Thoracic aorta (tissue), 2 donors: ENCODE results near the gene TSPAN14. TPM values are rescaled to one million over a fixed set of nuclear protein-coding genes. Genes with fewer than 3 reads are reported as not detected.

ENCODE experiments used
- ATAC-seq: fragments of 150-250 bp; one replicate; pipeline ENCODE4 v1.8.0; 2017; ENCODE audit warnings: low read depth; ENCODE audit not compliant: insufficient number of reproducible peaks, low FRiP score
- DNase-seq: peaks from one replicate; pipeline ENCODE4 v3.0.0-alpha.2; 2020; ENCODE audit warnings: low spot score
- H3K27ac ChIP-seq, 2 donors: fragments of 200-600 bp; sonication (generic); 1 replicate in 1 of 2; 2 replicates in 1 of 2; pipeline ENCODE4 v1.5.1; 2016; ENCODE audit warnings: mild to moderate bottlenecking in 2 of 2, moderate library complexity in 2 of 2
- H3K27me3 ChIP-seq: fragments of 200-600 bp; sonication (generic); replicated peaks from 2 replicates; pipeline ENCODE4 v1.6.0; 2016; ENCODE audit warnings: mild to moderate bottlenecking; ENCODE audit not compliant: insufficient read depth
- H3K36me3 ChIP-seq: fragments of 200-600 bp; sonication (generic); one replicate; pipeline ENCODE4 v1.5.1; 2016
- H3K4me1 ChIP-seq, 2 donors: fragments of 200-600 bp; sonication (generic); 1 replicate in 1 of 2; 2 replicates in 1 of 2; pipeline versions ENCODE4 v1.5.1 to v1.6.0; 2016; ENCODE audit warnings: low read depth in 2 of 2, mild to moderate bottlenecking in 1 of 2; ENCODE audit not compliant: control insufficient read depth in 1 of 2
- H3K4me3 ChIP-seq: fragments of 200-600 bp; sonication (generic); 2 replicates; pipeline ENCODE4 v1.5.1; 2016; ENCODE audit warnings: mild to moderate bottlenecking
- H3K9me3 ChIP-seq: fragments of 200-600 bp; sonication (generic); 2 replicates; pipeline ENCODE4 v1.5.1; 2016
- CTCF ChIP-seq: fragments of 200-600 bp; sonication (generic); IDR thresholded peaks from one replicate; pipeline ENCODE4 v1.5.1; 2019; ENCODE audit warnings: antibody characterized with exemption
- total RNA-seq, 2 donors: library from RNA; depleted of rRNA; stranded (reverse); fragments of >200 nt; gene quantifications; one replicate each; pipeline versions ENCODE4 v1.1.0 to v1.2.3, GENCODE V29; 2016

The TSPAN14 gene
- total RNA-seq, 2 donors from 2014 or later = 38.2 to 40.1 TPM

DNA sequence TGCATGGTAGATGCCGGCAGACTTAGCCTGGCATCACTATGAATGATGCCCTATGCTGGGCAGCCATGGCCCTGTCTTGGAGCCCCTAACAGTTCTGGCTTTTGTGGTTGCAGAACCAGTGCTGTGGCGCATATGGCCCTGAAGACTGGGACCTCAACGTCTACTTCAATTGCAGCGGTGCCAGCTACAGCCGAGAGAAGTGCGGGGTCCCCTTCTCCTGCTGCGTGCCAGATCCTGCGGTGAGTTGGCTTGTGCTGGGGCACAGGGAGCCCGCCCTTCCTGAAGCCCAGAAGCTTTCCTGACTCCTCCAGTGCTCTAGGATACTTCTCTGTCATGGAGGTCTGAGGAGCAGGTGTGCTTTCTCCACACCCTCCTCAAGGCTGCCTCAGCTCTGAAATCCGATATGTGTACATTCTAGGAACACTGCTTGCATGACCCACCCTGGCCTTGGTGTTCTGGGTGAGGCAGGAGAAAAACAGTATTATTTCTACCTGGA lies 58.0 kb downstream of the TSPAN14 start:
- no peak for DNase-seq
- Histone ChIP-seq H3K27me3 (no peaks in the 10 kb centered on the region), H3K4me3 (no peak overlapping the region), H3K36me3 (peaks cover 39% of the 10 kb centered on the region), H3K9me3 (no peaks in the 10 kb centered on the region), H3K4me1 (peaks cover 0 to 11% of the 10 kb centered on the region in 2 donors), H3K27ac (no peak overlapping the region)
- no peak for TF ChIP-seq CTCF
- no peak for ATAC-seq

DNA sequence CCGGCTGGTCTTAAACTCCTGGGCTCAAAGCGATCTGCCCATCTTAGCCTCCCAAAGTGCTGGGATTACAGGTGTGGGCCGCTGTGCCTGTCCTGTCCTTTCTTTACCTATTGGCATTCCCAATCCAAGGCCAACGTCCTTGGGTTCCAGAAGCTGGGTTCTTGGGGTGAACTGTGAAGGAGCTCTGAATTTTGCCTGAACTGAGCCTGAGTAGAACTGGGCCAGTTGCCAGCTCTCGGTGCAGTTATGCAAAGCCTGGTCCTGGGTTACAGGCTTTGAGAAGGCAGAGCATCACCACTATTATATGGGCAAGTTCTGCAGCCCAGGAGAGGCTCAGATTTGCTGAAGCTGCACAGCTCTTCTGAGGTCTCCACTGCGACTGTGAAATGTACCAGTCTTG lies 59.0 kb downstream of the TSPAN14 start:
- Histone ChIP-seq H3K9me3 (no peaks in the 10 kb centered on the region), H3K4me3 (no peak overlapping the region), H3K4me1 (peaks cover 0 to 13% of the 10 kb centered on the region in 2 donors), H3K36me3 (peaks cover 48% of the 10 kb centered on the region), H3K27me3 (no peaks in the 10 kb centered on the region), H3K27ac (no peak overlapping the region)
- DNase-seq = no peak
- ATAC-seq = no peak
- TF ChIP-seq CTCF = no peak

DNA sequence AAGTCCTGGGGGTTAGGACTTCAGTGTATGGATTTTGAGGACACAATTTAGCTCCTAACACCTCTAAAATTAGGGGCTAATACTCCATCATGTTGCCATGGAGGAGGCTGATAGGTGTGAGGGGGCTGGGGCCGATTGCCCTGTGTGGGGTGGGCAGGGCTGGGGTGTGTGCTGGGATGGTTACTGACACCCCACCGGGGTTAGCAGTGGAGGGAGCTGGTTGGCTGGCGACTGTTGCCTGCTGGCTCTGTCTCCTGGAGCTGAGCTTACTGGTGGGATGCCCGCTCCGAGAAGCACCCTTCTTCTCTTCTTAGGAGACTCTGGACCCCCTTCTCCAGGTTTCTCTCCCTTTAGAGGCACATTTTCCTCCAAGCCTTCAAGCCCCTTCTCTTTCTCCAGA lies 61.4 kb downstream of the TSPAN14 start:
- peaks cover 0 to 18% of the 10 kb centered on the region in 2 donors for H3K4me1 ChIP-seq
- no peaks in the 10 kb centered on the region for H3K9me3 ChIP-seq
- H3K27me3 ChIP-seq = no peaks in the 10 kb centered on the region
- H3K27ac ChIP-seq = no peak overlapping the region
- TF ChIP-seq CTCF = no peak
- ATAC-seq (no peak), DNase-seq (no peak)
- H3K36me3 ChIP-seq = peaks cover 50% of the 10 kb centered on the region
- no peak overlapping the region for H3K4me3 ChIP-seq

- Histone ChIP-seq H3K27me3 (no peaks in the 10 kb centered on the region), H3K27ac (no peak overlapping the region), H3K4me1 (peaks cover 0 to 18% of the 10 kb centered on the region in 2 donors), H3K9me3 (no peaks in the 10 kb centered on the region), H3K36me3 (peaks cover 50% of the 10 kb centered on the region), H3K4me3 (no peak overlapping the region)
- ATAC-seq (no peak), DNase-seq (no peak)
- no peak for TF ChIP-seq CTCF
Measured at GRCh38 chr10:80515941-80516340, 61.8 kb downstream of the TSPAN14 start.

DNA sequence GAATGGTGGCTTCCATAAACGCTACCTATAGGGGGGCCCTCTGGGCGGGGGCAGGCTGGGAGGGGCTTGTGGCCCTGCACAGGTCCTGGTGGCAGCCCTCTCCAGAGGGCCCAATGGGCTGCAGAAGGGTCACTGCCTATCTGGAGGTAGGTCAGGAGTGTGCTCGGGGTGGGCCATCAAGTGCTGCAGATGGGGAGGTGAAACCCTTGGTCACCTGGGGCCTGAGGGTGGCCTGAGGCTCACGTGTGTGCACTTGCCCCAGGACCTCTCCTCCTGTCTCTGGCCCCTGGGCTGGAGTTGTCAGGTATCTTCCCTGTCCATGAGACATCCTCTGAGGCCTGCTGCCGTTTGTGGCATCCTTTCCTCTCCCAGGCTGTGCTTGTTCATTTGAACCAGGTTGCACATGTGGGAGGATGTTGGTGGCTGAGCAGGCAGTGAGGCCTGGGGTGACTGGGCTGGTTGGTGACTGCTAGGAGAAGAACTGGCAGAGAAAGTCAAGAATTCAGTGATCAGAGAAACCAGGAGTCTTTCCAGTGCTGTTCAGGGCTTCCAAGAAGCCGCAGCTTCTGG lies 62.5 kb downstream of the TSPAN14 start:
- ATAC-seq (no peak), DNase-seq (no peak)
- peaks cover 50% of the 10 kb centered on the region for H3K36me3 ChIP-seq
- TF ChIP-seq CTCF = no peak
- H3K27me3 ChIP-seq = no peaks in the 10 kb centered on the region
- H3K27ac ChIP-seq = no peak overlapping the region
- peaks cover 0 to 18% of the 10 kb centered on the region in 2 donors for H3K4me1 ChIP-seq
- H3K4me3 ChIP-seq = no peak overlapping the region
- no peaks in the 10 kb centered on the region for H3K9me3 ChIP-seq
